HAP-1 (cell line): ENCODE measurements around the gene RASIP1.

ENCODE experiments used
- DNase-seq, 2 experiments: peaks; one replicate each; pipeline ENCODE4 v3.0.0-alpha.2; 2016 to 2020; ENCODE audit warnings: low spot score in 2 of 2
- H3K27me3 ChIP-seq: fragments of 250-450 bp; sonication (Bioruptor Pico); 2 replicates; pipeline ENCODE4 v1.5.1; 2020; ENCODE audit warnings: low read depth, mild to moderate bottlenecking, moderate library complexity
- H3K36me3 ChIP-seq: fragments of 250-450 bp; sonication (Bioruptor Pico); replicated peaks from 2 replicates; pipeline ENCODE4 v1.5.1; 2020; ENCODE audit warnings: mild to moderate bottlenecking
- H3K4me1 ChIP-seq: fragments of 250-450 bp; sonication (Bioruptor Pico); 2 replicates; pipeline ENCODE4 v1.5.1; 2020; ENCODE audit warnings: mild to moderate bottlenecking
- H3K4me3 ChIP-seq: fragments of 250-450 bp; sonication (Bioruptor Pico); 2 replicates; pipeline ENCODE4 v1.5.1; 2020; ENCODE audit warnings: mild to moderate bottlenecking, moderate library complexity
- H3K9me3 ChIP-seq: fragments of 250-450 bp; sonication (Bioruptor Pico); 2 replicates; pipeline ENCODE4 v1.5.1; 2020; ENCODE audit warnings: mild to moderate bottlenecking, moderate library complexity
- in situ Hi-C: fragments of 300-500 bp; cut with MboI; formaldehyde crosslinking; loops from 3 replicates; pipeline ENCODE4 v1.14.3; 2020; ENCODE audit warnings: low sequenced_read_pairs, inconsistent platforms, mixed read lengths

Gene RASIP1

GRCh38 chr19:48673436-48674100, 66.8 kb downstream of the RASIP1 start:
- H3K9me3 ChIP-seq, result no peaks in the 10 kb centered on the region
- no peak for DNase-seq
- no peaks in the 10 kb centered on the region for H3K36me3 ChIP-seq
- H3K27me3 ChIP-seq, result no peaks in the 10 kb centered on the region
- peaks cover 2% of the 10 kb centered on the region; the same call in 1 of the 2 replicates for H3K4me1 ChIP-seq
- in situ Hi-C loops, result no loop called here
- no peak overlapping the region for H3K4me3 ChIP-seq

- peaks cover 2% of the 10 kb centered on the region; the same call in 1 of the 2 replicates for H3K4me1 ChIP-seq
- no peak for DNase-seq
- no peak within 1 kb of the TSS for H3K4me3 ChIP-seq
- H3K27me3 ChIP-seq, result no peaks in the 10 kb centered on the region
- no peaks in the 10 kb centered on the region for H3K9me3 ChIP-seq
- in situ Hi-C loops, result no loop called here
- no peaks in the 10 kb centered on the region for H3K36me3 ChIP-seq
Measured at GRCh38 chr19:48672994-48673393, 67.4 kb downstream of the RASIP1 start, which contains the start of gene NTN5. NTN5 (minus strand) TSS chr19:48673017; CDS start chr19:48670986, 2,031 bp downstream.

GRCh38 chr19:48671446-48671995, 68.9 kb downstream of the RASIP1 start:
- Histone ChIP-seq H3K27me3 (no peaks in the 10 kb centered on the region), H3K9me3 (no peaks in the 10 kb centered on the region), H3K4me3 (no peak overlapping the region), H3K36me3 (no peaks in the 10 kb centered on the region), H3K4me1 (peaks cover 2% of the 10 kb centered on the region; the same call in 1 of the 2 replicates)
- DNase-seq, result no peak
- in situ Hi-C loops, result no loop called here

GRCh38 chr19:48670699-48671445, 69.5 kb downstream of the RASIP1 start:
- in situ Hi-C loops, result no loop called here

More at GRCh38 chr19:48670699-48671445, 69.5 kb downstream of the RASIP1 start:
- no peaks in the 10 kb centered on the region for H3K27me3 ChIP-seq
- no peak for DNase-seq
- H3K4me1 ChIP-seq, result peaks cover 2% of the 10 kb centered on the region; the same call in 1 of the 2 replicates
- H3K4me3 ChIP-seq, result no peak overlapping the region
- H3K9me3 ChIP-seq, result no peaks in the 10 kb centered on the region
- H3K36me3 ChIP-seq, result no peaks in the 10 kb centered on the region
